Nephron (organoid): Measurements from ENCODE around the gene BACE1-AS.

ENCODE experiments used
- H3K27ac Mint-ChIP-seq, 3 experiments: 2 replicates each; pipeline ENCODE4 v1.8.0; 2020; ENCODE audit warnings: mixed read lengths in 3 of 3, mild to moderate bottlenecking in 2 of 3, moderate library complexity in 1 of 3
- H3K27me3 Mint-ChIP-seq: 2 replicates; pipeline ENCODE4 v1.8.0; 2021; ENCODE audit warnings: low read depth, mild to moderate bottlenecking, moderate library complexity, mixed read lengths
- H3K36me3 Mint-ChIP-seq: 2 replicates; pipeline ENCODE4 v1.8.0; 2020; ENCODE audit warnings: low read depth, mixed read lengths
- H3K4me1 Mint-ChIP-seq: 2 replicates; pipeline ENCODE4 v1.8.0; 2020; ENCODE audit warnings: mixed read lengths
- H3K4me3 Mint-ChIP-seq, 3 experiments: 2 replicates each; pipeline ENCODE4 v1.8.0; 2020; ENCODE audit warnings: mild to moderate bottlenecking in 3 of 3, mixed read lengths in 3 of 3, moderate library complexity in 2 of 3
- H3K9me3 Mint-ChIP-seq: 2 replicates; pipeline ENCODE4 v1.8.0; 2020; ENCODE audit warnings: mixed read lengths
- CTCF ChIP-seq, 3 experiments: fragments of 200-600 bp; sonication (generic); IDR thresholded peaks; one replicate each; pipeline ENCODE4 v1.5.0; 2021; ENCODE audit warnings: antibody characterized with exemption in 3 of 3; ENCODE audit not compliant: unreplicated experiment in 3 of 3

Gene BACE1-AS

GRCh38 chr11:117333917-117334316 is 42.8 kb downstream of the BACE1-AS start:
- no peak for TF ChIP-seq CTCF (IDR thresholded peaks at IDR 0.05; ENCODE audit: unreplicated experiment in 3 of 3)
- no peaks in the 10 kb centered on the region for H3K9me3 Mint-ChIP-seq
- H3K4me1 Mint-ChIP-seq = peaks cover 11% of the 10 kb centered on the region
- H3K4me3 Mint-ChIP-seq = no peak overlapping the region
- no peaks in the 10 kb centered on the region for H3K27me3 Mint-ChIP-seq
- peaks cover 24% of the 10 kb centered on the region for H3K36me3 Mint-ChIP-seq
- H3K27ac Mint-ChIP-seq = no peak overlapping the region

- Mint-ChIP-seq H3K4me3 (no peak overlapping the region), H3K9me3 (no peaks in the 10 kb centered on the region), H3K36me3 (peaks cover 29% of the 10 kb centered on the region), H3K4me1 (peaks cover 9% of the 10 kb centered on the region), H3K27ac (no peak overlapping the region), H3K27me3 (no peaks in the 10 kb centered on the region)
- no peak for TF ChIP-seq CTCF (IDR thresholded peaks at IDR 0.05; ENCODE audit: unreplicated experiment in 3 of 3)
These were observed 43.8 kb downstream of the BACE1-AS start for GRCh38 chr11:117334896-117335295.

- no peak for TF ChIP-seq CTCF (IDR thresholded peaks at IDR 0.05; ENCODE audit: unreplicated experiment in 3 of 3)
- H3K27ac Mint-ChIP-seq = no peak overlapping the region
- no peak overlapping the region for H3K4me3 Mint-ChIP-seq
- H3K27me3 Mint-ChIP-seq = no peaks in the 10 kb centered on the region
- no peaks in the 10 kb centered on the region for H3K9me3 Mint-ChIP-seq
- H3K36me3 Mint-ChIP-seq = peaks cover 33% of the 10 kb centered on the region
- peaks cover 5% of the 10 kb centered on the region for H3K4me1 Mint-ChIP-seq
These were observed 44.3 kb downstream of the BACE1-AS start for GRCh38 chr11:117335399-117335798.

GRCh38 chr11:117337076-117337475 is 45.9 kb downstream of the BACE1-AS start:
- no peaks in the 10 kb centered on the region for H3K9me3 Mint-ChIP-seq
- no peak overlapping the region for H3K4me3 Mint-ChIP-seq
- no peak overlapping the region for H3K27ac Mint-ChIP-seq
- no peak for TF ChIP-seq CTCF (IDR thresholded peaks at IDR 0.05; ENCODE audit: unreplicated experiment in 3 of 3)
- H3K27me3 Mint-ChIP-seq = no peaks in the 10 kb centered on the region
- peaks cover 39% of the 10 kb centered on the region for H3K36me3 Mint-ChIP-seq
- peaks cover 5% of the 10 kb centered on the region for H3K4me1 Mint-ChIP-seq
